ENCODE results near the gene CADM2.

GRCh38 chr3:84967767-84968581, 9.2 kb downstream of the CADM2 start:
- TF ChIP-seq CTCF (IDR thresholded peaks at IDR 0.05; ENCODE audit: poor library complexity, severe bottlenecking) (no peak), EZH2 (IDR thresholded peaks at IDR 0.05; ENCODE audit: borderline replicate concordance, insufficient read depth, low read length, poor library complexity, severe bottlenecking) (no peak), TAF1 (IDR thresholded peaks at IDR 0.05; ENCODE audit: low read depth) (no peak), EP300 (conservative IDR thresholded peaks at IDR 0.05; ENCODE audit: poor library complexity, severe bottlenecking) (no peak), SMC3 (conservative IDR thresholded peaks at IDR 0.05; ENCODE audit: poor library complexity) (no peak), REST (IDR thresholded peaks at IDR 0.05; ENCODE audit: borderline replicate concordance) (no peak), MXI1 (conservative IDR thresholded peaks at IDR 0.05; ENCODE audit: poor library complexity, severe bottlenecking) (no peak)

All from neural cell (in vitro differentiated cells).